ENCODE data around the gene DHX35.

DNA sequence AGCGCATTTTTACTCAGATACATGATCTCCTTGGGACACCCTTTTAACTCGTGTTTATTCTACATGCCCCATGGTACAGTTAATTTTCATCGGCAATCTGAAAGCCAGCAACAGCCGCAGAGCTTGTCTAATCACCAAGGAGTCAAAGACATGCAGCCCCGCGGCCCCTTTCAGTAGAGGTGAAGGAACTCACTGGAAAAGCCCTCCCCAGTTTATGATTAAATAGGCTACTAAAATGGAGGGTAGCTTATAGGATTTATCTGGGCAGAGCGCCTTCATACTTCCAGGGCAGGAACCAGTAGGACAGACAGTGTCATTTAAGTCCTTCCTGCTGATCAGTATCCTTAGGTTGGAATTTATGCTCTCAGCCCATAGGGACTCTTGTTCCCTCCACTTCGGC, 83.5 kb downstream of the DHX35 start:
- TF ChIP-seq POLR2A (IDR thresholded peaks at IDR 0.05) = no peak
- no peak for TF ChIP-seq CTCF (IDR thresholded peaks at IDR 0.05)
- TF ChIP-seq EP300 (IDR thresholded peaks at IDR 0.05) = no peak

Data from ovary (tissue), 3 donors.